ENCODE data around the gene ADPRH. TPM values are rescaled to one million over a fixed set of nuclear protein-coding genes. Genes with fewer than 3 reads are reported as not detected.
A peak's percentile ranks its signal among the peaks of the same experiment; 100 is the strongest.
"Not testable (repeated sequence)": the region's sequence is repeated elsewhere in the genome, so short reads cannot be mapped to it uniquely, and the experiment has no call there.

The ADPRH gene
- total RNA-seq, 1 donor from 2014 or later, result 26.5 TPM

DNA sequence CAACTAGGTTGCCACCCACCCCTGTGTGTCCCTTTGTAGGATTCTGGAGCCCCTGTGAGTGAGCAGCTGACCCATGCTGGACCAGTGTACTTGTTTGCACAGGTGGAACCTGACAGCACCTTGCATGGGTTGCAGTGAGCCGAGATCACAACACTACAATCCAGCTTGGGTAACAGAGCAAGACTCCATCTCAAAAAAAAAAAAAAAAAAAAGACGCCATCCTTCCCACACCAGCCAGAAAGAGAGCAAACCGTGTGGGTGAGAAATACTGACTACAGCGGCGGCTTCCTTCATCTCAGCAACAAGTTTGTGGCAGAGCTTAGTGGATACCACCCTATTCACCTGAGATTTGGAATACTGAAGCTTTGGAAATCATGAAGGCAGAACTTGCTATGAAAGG, 19.1 kb upstream of the ADPRH start:
- H3K9me3 ChIP-seq, result no peaks in the 10 kb centered on the region
- H3K27ac ChIP-seq, result no peak overlapping the region
- intact Hi-C loops (cut with DNase I), result no loop called here
- TF ChIP-seq, protein P1, sequence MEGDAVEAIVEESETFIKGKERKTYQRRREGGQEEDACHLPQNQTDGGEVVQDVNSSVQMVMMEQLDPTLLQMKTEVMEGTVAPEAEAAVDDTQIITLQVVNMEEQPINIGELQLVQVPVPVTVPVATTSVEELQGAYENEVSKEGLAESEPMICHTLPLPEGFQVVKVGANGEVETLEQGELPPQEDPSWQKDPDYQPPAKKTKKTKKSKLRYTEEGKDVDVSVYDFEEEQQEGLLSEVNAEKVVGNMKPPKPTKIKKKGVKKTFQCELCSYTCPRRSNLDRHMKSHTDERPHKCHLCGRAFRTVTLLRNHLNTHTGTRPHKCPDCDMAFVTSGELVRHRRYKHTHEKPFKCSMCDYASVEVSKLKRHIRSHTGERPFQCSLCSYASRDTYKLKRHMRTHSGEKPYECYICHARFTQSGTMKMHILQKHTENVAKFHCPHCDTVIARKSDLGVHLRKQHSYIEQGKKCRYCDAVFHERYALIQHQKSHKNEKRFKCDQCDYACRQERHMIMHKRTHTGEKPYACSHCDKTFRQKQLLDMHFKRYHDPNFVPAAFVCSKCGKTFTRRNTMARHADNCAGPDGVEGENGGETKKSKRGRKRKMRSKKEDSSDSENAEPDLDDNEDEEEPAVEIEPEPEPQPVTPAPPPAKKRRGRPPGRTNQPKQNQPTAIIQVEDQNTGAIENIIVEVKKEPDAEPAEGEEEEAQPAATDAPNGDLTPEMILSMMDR (IDR thresholded peaks at IDR 0.05), result no peak
- no peak overlapping the region for H3K4me3 ChIP-seq
- DNase-seq (no peak), ATAC-seq (no peak)
- H3K4me1 ChIP-seq, result peaks cover 9% of the 10 kb centered on the region
- H3K36me3 ChIP-seq, result no peaks in the 10 kb centered on the region
- no peaks in the 10 kb centered on the region for H3K27me3 ChIP-seq

DNA sequence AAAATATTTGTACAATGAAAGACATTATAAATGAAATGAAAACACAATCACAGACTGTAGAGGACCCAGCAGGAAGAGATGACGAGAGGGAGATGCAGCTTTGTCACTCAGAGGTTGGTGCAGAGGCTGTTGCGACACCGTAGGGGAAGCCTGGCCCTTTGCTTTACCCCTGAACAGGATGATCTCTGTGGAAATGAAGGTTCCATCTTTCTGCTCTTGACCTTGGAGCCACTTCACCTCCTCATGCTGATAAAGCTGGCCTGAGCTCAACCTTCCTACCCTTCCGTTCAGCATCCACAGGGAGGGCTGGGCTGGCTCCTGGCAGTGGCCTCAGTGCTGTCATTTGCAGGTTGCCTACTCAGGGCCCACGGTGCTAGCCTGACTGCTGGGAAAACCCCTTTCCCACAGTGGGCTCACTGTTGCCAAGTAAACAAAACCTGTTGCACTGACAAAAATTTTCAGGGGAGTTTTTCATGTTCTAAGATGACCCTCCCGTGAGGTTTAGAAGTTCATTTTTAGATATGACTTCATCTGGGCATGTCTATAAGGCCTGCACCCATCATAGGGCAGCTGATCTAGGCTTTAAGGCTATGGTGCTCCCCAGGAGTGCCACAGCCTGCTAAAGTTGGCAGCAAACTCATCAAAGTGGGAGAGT, 16.9 kb upstream of the ADPRH start:
- intact Hi-C loops (cut with DNase I), result no loop called here
- no peak overlapping the region for H3K4me3 ChIP-seq
- no peaks in the 10 kb centered on the region for H3K9me3 ChIP-seq
- TF ChIP-seq, protein P1 (IDR thresholded peaks at IDR 0.05), result no peak
- ATAC-seq (peak; percentile 79), DNase-seq (no peak)
- H3K36me3 ChIP-seq, result no peaks in the 10 kb centered on the region
- H3K27ac ChIP-seq, result no peak overlapping the region
- no peaks in the 10 kb centered on the region for H3K4me1 ChIP-seq
- no peaks in the 10 kb centered on the region for H3K27me3 ChIP-seq

DNA sequence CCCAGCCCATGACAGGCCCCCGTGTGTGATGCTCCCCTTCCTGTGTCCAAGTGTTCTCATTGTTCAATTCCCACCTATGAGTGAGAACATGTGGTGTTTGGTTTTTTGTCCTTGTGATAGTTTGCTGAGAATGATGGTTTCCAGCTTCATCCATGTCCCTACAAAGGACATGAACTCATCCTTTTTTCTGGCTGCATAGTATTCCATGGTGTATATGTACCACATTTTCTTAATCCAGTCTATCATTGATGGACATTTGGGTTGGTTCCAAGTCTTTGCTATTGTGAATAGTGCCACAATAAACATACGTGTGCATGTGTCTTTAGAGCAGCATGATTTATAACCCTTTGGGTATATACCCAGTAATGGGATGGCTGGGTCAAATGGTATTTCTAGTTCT, 16.0 kb upstream of the ADPRH start:
- H3K4me1 ChIP-seq; DNase-seq; H3K27ac ChIP-seq; H3K27me3 ChIP-seq; H3K9me3 ChIP-seq; H3K4me3 ChIP-seq; H3K36me3 ChIP-seq; ATAC-seq; intact Hi-C loops (cut with DNase I): not testable (repeated sequence)

DNA sequence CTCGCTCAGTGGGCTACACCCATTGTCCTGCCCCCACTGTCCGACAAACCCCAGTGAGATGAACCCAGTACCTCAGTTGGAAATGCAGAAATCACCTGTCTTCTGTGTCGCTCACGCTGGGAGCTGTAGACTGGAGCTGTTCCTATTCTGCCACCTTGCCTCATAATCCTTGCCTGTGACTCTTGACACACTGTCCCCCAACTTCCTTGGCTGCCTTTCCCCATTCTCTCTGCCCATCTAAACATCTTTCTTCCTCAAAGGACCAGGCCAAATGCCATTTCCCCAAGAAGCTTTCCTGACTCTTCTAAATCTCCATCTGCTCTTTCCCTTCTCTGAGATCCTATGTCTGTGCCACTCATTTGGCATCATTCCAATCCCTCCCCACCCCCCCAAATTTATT, 10.1 kb upstream of the ADPRH start:
- Histone ChIP-seq H3K4me1 (no peaks in the 10 kb centered on the region), H3K36me3 (no peaks in the 10 kb centered on the region), H3K27me3 (no peaks in the 10 kb centered on the region), H3K27ac (no peak overlapping the region), H3K4me3 (no peak overlapping the region), H3K9me3 (no peaks in the 10 kb centered on the region)
- intact Hi-C loops (cut with DNase I), result no loop called here
- no peak for DNase-seq
- ATAC-seq, result peak; percentile 67
- TF ChIP-seq, protein P1 (IDR thresholded peaks at IDR 0.05), result no peak

DNA sequence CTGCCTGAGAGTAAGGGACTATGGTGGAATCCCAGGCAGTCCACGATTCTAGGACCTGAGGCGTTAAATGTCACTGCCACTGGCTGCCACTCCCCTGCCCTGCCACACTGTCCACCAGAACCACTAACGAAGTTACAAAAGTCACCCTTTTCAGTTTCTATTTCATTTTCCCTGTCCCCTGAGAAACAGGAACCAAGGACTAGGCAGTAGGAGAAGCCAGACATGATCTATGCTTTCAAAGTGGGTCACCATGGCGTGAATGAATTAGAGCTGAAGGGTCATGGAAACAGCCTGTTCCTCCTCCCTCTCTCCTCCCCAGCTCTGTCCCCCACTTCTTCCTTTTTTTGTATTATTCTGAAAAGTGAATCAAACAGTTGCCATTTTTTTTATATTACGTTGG, 9.1 kb upstream of the ADPRH start:
- ATAC-seq, result peak; percentile 95
- Histone ChIP-seq H3K4me1 (no peaks in the 10 kb centered on the region), H3K9me3 (no peaks in the 10 kb centered on the region), H3K27ac (peak overlapping the region; percentile 70), H3K36me3 (no peaks in the 10 kb centered on the region), H3K4me3 (no peak overlapping the region), H3K27me3 (no peaks in the 10 kb centered on the region)
- no peak for DNase-seq
- intact Hi-C loops (cut with DNase I), result no loop called here
- TF ChIP-seq, protein P1 (IDR thresholded peaks at IDR 0.05), result no peak

DNA sequence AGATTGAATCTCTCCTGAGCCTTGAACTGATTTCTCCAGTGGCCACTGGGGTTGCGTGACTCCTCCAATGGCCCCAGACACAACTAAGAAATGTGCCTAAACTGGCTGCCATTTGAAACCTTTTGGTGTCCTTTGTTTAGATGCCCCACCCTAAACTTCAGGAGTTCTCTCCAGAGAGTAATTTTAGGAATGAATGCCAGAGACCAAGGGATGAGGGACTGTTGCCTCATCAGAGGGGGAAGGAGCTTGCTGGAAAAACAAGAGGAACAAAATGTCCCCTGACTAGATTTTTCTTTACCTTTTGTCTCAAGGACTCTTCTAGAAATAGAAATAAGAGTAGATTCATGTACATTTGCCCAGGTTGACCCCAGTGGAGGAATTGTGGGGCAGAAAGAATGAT, 8.1 kb upstream of the ADPRH start:
- no peak for DNase-seq

More for the DNA sequence above, 8.1 kb upstream of the ADPRH start:
- no peak overlapping the region for H3K4me3 ChIP-seq
- H3K36me3 ChIP-seq, result no peaks in the 10 kb centered on the region
- no peaks in the 10 kb centered on the region for H3K27me3 ChIP-seq
- no peaks in the 10 kb centered on the region for H3K4me1 ChIP-seq
- peak overlapping the region; percentile 70 for H3K27ac ChIP-seq
- TF ChIP-seq, protein P1 (IDR thresholded peaks at IDR 0.05), result no peak
- ATAC-seq, result no peak
- no peaks in the 10 kb centered on the region for H3K9me3 ChIP-seq
- intact Hi-C loops (cut with DNase I), result no loop called here

All from upper lobe of right lung (tissue), 1 donor.